Cortex of kidney (tissue), 1 donor: ENCODE data around the gene PITRM1.

Experiments used
- DNase-seq: peaks from one replicate; lab custom pipeline; 2025; lab: John Stamatoyannopoulos, UW

PITRM1 gene

DNA sequence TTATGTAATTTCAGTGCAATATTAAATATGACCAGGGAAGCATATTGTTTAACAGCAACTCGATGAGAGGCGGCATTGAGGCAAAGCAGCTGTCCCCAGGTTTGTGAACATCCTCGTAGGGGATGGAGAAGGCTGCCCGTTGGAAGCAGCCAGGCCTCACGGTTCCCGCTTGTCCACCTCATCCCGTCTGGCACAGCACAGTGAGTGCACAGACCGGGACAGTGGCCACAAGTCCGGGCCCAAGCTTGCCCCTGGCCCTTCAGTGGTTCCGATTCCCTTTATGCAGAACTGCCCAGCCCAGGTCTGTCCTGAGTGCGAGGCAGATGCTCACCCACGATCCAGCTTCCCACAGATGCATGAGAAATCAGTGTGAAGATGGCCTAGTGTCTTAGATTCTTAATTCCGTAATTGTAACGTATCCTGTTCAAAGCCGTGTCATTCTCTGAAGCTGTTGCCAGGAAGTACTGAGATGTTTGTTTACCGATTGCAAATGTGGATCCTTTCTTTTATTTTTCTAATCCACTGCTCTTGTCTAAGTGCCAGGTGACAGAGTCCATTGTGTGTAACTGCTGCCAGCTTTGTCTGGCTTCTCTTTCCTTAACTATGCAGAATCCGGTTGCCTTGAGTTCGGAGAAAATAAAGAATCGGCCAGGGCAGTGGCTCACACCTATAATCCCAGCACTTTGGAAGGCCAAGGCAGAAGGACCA is 69.7 kb downstream of the PITRM1 start:
- DNase-seq, result no peak

DNA sequence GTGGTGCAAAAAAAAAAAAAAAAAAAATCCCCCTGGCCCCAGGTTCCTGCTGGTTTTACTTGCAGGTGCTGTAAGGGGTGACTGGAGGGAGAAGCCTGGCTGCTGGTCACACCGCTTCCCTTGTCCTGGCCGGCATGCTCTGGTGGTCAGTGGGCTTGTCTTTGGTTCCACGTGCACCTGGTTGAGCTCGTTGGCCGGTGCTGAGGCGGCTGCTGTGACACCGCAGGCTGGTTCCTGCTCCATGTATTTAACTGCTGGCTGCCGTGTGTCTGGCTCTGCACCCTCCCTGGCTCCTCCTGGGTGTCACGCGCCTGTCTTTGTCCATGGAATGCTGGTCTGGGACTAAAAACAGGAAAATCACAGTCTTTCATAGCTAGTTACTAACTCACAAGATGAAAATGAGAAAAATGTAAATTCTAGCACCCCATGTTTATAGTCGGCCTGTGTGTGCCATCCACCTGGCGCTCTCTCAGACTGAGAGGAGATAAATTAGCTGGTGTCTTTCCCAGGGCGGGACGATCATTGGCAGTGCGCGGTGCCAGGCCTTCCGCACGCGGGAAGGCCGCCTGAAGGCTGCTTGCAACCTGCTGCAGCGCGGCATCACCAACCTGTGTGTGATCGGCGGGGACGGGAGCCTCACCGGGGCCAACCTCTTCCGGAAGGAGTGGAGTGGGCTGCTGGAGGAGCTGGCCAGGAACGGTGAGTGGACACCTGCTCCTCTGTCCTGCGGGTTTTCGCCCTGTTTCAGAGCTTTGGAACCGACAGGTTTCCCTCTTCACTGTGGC is 71.5 kb downstream of the PITRM1 start:
- no peak for DNase-seq

DNA sequence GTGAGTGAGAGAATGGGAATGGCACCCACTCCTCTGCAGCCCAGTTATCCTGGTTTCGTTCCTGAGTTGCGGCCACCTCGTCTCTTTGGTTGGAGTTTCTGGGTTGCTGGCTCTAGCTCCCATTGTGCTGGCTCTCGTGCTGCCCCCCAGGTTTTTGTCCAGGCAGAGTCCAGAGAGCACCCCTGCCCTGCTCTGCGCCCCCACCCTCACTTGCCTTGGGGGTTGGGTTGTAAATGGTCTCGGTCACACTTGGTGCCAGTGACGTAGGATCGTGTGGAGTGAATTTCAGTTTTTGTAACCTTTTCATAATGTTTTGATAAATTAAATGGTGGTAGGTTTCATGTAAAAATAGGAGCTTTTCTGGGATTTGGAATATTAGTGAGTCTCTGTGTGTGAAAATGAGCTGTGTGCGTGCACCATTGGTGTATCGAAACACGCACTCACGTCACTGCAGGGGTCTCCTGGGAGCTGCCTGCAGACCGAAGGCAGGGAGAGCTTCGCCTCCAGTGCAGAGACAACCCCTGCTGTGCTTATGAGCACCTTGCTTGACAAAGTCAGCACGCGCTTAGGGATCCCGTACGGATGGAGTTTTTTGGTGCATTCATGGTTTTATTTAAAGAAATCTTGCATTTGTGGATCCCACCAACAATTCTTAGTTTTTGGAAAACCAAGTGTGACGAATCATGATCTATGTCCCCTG is 72.3 kb downstream of the PITRM1 start:
- DNase-seq, result no peak

DNA sequence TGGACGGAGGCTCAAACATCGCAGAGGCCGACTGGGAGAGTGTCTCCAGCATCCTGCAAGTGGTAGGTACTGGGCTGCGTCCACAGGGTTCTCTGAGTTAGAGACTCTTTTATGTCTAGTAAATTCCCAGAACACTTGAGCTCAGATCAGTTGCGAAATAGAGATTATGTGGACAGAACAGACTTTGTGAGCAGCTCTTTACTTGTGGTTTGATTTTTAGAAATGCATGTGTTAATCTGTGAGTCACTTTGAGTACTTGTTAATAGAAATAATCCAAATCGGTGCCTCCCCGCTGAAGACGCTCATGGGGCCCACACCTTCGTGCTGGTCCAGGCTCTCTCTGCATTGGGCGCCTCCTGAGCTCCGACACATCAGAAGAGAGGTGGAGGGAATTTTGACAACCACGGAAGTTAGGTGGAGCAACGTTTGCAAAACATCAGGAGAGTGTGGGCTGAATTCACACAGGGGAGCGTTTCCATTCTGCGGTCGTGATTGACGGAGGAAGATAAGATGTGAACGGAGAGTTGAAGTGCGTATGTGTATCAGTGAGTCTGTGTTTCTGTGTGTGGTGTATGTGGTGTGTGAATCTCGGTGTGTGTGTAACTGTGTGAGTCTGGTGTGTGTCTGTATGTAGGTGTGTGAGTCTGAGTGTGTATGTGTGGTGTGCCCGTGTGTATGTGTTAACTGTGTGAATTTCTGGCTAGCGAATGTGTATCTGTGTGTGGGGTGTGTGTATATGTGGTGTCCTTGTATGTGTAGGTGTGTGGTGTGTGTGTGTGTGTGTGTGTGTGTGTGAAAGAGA is 73.1 kb downstream of the PITRM1 start:
- no peak for DNase-seq

DNA sequence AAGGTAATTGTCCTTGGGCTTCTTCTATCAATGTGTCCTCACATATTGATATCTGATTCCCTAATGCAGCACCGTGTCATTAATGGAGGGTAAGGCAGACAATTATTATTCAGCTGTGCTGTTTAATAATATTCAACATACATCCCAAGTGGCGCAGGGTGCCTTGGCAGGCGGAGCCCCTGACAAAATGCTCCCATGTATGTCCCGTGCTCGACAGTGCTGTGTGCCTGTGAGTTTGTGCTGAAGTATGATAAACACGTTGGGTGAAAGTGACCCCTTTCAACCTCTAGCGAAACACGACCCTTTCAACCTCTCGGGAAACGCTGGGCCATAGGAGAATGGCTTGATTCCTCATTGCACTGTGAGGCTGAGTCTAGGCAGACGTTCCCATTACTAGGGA is 73.9 kb downstream of the PITRM1 start:
- no peak for DNase-seq

DNA sequence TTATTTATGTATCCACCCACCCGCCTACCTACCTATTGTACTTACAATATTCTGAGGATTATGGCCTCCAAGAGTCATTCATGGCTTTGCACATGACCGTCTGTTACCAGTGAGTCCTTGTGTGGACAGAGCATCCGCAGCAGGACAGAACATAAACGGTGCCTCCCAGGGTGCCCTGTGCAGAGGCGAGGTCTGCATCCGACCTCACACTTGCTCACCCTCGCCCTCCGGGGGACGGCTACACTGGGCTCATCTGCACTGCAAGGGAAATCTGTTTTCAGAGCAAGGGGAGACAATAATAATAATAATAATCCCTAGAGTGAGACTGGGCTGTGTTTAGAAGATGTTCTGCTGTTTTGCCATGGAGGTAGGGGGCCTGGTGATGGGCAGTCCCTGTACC is 75.4 kb downstream of the PITRM1 start:
- no peak for DNase-seq

DNA sequence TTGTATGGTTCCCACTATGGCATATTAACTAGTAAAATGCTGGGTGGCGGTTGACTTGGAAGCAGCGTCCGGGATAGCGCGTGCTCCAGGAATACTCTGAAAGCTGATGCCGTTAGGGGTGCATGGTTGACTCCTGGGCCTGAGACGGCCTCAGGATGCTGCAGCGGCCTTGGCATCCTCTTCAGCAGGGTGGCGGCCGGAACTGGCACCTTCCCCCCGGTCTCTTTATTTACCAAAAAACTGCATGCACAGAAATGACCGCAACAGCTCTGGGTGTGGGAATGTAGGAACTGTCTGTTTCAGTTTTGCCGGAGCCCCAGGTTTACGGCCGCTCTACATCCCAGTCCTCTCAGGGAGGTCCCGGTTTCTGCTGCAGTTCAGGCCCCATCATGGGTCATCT is 76.4 kb downstream of the PITRM1 start:
- DNase-seq, result no peak

DNA sequence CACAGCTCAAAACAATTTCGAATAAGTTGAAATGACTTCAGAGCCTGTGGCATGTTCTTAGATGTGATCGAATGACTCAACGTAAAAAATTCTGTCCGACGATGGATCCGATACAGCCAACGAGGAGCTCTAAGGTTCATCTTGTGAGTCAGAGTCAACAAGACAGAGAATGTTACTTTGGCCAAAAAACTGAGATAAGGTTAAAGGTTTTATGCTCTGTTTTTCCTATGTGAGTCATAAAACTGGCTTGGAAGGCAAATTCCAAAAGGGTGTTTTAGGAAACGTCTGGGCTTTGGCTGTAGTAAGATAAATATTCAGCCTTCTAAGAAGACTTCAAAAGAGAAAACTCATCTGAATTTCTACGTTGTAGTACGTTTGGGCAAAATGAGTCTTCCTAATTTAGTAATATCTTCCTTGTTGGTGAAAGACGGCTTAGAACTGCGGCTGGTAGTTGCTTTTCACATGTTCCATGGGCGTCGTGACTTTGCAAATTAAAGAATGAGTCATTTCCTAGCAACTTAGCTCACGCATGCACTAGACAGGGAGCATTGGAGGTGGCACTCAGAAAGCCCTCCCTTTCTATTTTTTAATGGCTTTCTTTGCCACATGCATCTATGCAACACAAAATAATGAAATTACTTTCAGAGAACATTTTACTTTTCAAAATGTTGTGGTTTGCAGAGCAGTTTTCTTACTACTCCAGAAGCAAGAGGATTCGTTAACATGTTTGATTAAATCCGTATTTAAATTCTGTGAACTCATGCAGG is 77.0 kb downstream of the PITRM1 start:
- no peak for DNase-seq

DNA sequence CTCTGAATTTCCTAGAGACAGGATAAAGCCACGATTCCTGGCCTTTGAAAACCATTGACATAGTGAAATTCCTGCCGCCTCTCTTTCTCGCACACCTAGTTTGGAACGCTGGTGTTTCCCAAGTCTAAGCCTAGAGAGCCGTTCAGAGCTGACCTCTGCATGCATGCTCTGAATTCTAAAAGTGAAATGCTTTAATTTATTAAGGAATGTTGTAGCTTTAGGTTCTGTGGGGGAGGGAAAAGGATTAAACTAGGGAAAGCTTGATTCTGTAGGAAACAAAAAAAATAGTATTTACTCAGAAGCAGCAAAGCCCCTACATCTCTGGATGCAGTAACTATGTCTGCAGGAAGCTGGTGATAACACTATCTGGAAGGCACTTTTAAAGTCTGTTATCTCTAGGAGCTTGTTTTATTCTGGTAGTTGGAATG is 78.0 kb downstream of the PITRM1 start:
- no peak for DNase-seq

DNA sequence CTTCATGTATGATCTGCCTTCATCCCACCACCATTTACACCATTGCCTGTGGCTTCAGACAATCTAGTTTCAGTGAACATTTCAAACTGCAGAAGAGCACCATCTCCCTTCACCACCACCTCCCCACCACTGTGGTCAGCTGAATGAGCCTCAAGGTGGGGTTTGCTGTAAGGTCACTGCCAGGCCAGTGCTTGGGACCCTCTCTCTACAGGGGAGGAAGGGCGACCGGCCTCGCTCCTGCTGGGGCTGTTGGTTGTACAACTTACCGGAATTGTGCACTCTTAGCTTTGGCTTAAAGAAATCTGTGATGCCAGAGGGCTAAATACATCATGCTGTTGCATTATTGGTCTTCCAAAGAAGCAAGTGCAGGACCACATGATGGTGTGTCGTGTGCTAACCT is 78.6 kb downstream of the PITRM1 start:
- DNase-seq, result no peak

DNA sequence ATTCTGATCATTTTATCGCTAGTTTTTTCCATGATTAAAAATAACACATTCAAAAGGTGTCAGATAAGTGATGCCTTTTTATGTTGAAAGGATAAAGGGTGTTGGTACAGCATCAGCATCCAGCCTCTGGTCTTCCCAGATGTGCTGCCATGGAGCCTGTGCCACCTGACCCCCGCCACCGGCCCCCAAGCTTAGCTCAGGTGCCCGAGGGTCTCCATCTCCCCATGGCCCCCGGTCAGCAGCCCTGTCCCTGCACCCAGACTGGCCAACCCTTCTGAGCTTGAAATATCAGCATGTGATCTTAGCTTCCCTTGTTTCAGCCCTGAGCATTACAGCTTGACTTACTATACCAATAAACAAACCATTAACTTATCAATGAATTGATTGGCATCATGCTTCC is 80.7 kb downstream of the PITRM1 start:
- no peak for DNase-seq

DNA sequence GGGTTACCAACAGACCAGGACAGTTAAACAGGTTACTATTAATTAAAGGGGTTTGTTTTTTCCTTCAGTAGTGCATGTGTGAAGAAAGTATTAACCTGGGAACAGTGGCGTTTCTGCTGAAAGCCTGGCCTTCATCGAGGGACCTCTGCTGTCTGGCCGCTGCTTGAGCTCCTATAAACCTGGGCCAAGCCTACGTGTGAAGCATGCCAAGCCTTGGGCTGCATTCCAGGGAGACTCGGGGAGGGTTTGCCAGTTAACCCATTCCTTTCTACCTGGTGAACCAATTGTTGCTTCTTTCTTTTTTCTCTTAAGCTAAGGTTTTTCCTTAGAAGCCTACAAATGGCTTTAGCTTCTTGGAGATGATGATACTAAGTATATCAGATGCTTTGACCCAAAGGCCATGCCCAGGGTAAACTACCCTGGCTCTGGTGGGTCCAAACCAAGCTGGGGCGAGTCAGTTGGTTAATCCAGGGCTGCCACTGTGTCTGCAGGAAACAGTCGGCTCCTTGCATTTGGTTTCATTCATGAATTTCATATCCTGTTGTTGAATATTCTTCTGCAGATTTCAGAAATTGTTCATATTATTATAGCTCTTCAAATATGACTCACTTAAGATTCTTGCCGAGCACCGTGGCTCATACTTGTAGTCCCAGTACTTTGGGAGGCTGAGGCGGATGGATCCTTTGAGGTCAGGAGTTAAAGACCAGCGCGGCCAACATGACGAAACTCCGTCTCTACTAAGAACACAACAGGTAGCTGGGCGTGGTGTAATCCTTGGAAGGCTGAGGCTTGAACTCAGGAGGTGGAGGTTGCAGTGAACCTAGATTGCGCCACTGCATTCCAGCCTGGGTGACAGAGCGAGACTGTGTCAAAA is 81.4 kb downstream of the PITRM1 start:
- DNase-seq, result no peak

DNA sequence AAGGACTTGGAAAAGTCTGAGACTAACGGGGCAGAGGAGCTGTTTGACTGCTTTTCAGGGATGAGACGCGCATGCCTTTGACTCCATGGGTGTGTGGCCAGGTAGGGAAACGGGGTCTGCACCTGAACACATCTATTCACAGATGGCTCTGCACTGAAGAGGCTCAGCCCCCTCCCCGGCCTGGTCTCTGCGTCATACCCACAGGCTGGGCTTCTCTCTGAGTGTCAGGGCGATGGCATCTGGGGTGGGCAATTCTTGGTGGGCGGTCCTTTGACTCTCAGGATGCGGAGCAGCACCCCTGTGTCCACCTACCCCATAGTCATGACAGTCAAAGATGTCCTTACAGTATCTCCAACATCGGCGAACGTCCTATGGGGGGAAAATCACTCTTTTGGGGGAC is 82.2 kb downstream of the PITRM1 start:
- DNase-seq, result no peak
